CD4-positive, alpha-beta T cell treated with Interleukin-17A for 4 hours (primary cell): ENCODE data around the gene DNPEP.
"Not testable (repeated sequence)": the region's sequence is repeated elsewhere in the genome, so short reads cannot be mapped to it uniquely, and the experiment has no call there.

Source experiments
- DNase-seq: peaks from one replicate; pipeline ENCODE4 v3.0.0-alpha.2; 2020; ENCODE audit warnings: mixed read lengths

Gene DNPEP

DNA sequence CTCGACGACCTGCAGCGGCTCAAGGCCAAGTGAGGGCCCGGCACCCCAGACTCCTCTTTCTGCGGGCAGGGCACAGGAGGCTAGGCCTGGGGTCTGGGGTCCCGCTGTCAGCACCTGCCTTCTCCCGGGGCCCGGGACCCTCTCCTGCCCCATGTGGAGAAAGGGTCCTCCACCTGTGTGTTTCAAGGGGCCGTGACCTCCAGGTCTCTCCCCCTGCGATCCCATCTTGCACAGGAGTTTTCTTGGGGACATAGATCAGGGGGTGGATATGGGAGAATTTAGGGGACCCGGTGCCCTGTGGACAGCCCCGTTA lies 31.3 kb upstream of the DNPEP start:
- no peak for DNase-seq

DNA sequence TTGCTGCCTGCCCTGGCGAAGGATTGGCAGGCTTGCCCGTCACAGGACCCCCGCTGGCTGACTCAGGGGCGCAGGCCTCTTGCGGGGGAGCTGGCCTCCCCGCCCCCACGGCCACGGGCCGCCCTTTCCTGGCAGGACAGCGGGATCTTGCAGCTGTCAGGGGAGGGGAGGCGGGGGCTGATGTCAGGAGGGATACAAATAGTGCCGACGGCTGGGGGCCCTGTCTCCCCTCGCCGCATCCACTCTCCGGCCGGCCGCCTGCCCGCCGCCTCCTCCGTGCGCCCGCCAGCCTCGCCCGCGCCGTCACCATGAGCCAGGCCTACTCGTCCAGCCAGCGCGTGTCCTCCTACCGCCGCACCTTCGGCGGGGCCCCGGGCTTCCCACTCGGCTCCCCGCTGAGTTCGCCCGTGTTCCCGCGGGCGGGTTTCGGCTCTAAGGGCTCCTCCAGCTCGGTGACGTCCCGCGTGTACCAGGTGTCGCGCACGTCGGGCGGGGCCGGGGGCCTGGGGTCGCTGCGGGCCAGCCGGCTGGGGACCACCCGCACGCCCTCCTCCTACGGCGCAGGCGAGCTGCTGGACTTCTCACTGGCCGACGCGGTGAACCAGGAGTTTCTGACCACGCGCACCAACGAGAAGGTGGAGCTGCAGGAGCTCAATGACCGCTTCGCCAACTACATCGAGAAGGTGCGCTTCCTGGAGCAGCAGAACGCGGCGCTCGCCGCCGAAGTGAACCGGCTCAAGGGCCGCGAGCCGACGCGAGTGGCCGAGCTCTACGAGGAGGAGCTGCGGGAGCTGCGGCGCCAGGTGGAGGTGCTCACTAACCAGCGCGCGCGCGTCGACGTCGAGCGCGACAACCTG lies 30.7 kb upstream of the DNPEP start, which contains the start of gene DES:
Gene DES, plus strand, starts transcription at position 223 of the 857 bp plus-strand sequence. Its CDS starts 86 bp downstream, at position 309.
- no peak for DNase-seq

DNA sequence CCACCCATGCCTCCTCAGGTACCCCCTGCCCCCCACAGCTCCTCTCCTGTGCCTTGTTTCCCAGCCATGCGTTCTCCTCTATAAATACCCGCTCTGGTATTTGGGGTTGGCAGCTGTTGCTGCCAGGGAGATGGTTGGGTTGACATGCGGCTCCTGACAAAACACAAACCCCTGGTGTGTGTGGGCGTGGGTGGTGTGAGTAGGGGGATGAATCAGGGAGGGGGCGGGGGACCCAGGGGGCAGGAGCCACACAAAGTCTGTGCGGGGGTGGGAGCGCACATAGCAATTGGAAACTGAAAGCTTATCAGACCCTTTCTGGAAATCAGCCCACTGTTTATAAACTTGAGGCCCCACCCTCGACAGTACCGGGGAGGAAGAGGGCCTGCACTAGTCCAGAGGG lies 29.7 kb upstream of the DNPEP start:
- DNase-seq, result no peak

DNA sequence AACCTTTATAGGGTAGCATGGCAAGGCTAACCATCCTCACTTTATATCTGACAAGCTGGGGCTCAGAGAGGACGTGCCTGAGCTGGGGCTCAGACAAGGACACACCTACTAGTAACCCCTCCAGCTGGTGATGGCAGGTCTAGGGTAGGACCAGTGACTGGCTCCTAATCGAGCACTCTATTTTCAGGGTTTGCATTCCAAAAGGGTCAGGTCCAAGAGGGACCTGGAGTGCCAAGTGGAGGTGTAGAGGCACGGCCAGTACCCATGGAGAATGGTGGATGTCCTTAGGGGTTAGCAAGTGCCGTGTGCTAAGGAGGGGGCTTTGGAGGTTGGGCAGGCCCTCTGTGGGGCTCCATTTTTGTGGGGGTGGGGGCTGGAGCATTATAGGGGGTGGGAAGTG lies 29.2 kb upstream of the DNPEP start:
- no peak for DNase-seq

DNA sequence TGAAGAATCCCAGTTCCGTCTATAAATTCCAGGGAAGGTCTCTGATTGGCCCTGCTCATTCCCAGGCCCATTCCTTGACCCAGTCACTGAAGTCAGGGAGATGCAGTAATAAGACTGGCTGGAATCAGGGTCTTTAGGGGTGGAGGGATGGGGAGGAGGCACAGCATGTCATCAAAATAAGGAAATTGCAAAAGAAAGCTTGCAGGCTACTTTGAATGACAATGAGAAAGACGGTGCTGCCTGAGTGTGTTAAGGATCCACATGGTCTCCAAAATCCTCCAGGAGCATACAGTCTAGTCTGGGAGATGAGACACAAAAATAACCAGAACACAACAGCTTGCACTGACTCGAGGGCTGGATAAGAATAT lies 28.5 kb upstream of the DNPEP start:
- DNase-seq, result no peak

DNA sequence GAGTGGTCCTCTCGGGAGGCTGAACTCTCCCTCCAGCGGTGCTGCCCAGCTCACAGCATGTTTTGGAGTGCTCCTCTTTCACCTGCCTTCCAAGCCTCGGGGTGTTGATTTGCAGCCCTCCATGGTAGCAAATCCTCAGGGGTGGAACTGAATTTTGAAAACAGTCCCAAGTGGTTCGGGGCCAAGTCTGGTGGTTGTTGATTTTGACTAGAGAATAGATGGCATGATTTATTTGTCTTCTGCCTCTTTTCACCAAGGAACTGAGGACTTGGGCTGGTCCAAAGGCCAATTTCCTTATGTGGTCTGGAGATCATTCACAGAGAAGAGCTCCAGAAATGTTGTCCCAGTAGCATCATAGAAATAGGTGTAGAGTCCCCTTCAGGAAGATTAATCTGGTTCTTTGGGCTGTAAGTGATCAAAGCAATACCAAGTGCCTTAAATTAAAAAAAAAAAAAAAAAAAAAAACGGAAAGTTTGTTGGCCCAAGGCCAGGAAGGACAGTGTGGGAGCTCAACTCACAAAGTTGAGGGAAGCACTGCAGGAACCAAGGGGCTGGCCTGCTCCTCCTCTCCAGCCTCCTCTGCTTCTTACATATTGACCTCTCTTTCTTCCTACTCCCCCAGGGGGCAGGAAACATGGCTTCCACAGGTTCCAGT lies 28.0 kb upstream of the DNPEP start:
- no peak for DNase-seq

DNA sequence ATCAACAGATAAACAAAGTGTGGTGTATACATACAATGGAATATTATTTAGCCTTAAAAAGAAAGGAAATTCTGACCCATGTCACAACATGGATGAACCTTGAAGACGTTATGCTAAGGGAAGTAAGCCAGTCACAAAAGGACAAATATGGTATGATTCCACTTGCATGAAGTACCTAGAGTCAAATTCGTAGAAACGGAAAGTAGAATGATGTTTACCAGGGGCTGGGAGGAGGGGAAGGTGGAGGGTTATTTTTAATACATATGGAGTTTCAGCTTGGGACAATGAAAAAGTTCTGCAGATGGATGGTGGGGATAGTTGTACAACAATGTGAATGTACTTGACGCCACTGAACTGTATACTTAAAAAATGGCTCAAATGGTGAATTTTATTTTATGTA lies 27.1 kb upstream of the DNPEP start:
- no peak for DNase-seq

DNA sequence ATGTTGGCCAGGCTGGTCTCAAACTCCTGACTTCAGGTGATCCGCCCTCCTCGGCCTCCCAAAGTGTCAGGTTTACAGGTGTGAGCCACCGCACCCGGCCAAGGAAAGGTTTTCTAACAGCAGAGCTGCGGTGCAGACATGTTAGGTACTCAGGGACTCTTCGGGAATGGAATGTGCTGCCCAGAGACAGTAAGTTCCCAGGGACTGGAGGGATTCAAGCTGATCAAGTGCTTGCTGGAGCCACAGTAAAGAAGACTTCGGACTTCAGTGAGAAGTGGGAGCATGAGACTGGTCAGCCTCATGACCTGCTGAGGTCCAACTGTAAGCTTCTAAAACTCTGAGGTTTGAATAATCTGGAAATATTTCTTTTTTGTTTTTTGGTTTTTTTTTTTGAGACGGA lies 22.7 kb upstream of the DNPEP start:
- DNase-seq, result no peak

DNA sequence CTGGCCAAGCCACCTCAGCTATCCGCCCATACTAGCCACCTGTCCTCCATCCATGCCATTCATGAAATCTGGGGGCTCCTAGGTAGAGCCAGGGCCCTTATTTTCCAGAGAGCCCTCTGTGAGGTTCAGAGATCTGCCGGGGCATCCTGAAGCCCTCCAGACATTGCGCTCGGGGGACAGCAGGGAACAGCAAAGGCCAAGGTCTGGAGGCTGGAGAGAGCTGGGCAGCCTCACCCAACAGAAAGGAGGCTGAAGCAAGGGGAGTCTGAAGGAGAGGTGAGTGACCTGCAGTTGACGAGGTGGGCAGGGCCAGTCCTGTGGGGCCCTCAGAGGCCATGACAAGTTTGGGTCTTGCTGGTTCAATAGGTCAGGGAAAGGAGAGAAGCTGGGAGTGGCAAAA lies 21.9 kb upstream of the DNPEP start:
- DNase-seq, result no peak

DNA sequence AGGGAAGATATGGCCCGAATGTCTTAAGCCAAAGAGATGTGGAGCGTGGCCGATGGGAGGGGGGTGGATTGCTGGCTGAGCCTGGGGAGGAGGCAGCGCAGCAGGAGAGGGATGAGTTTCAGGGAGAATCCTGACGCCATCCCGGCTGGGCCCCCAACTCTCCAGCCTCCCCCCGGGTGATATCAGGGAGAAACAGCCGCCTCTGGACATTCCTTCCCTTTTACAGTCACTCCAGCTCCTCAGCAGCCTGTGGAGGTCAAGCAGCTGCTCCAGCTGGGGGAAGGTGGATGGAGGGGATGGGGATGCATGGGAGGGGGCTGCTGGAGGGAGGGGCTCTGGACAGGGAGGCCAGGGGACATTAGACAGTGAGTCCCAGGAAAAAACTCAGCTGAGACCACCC lies 20.9 kb upstream of the DNPEP start:
- DNase-seq, result no peak

DNA sequence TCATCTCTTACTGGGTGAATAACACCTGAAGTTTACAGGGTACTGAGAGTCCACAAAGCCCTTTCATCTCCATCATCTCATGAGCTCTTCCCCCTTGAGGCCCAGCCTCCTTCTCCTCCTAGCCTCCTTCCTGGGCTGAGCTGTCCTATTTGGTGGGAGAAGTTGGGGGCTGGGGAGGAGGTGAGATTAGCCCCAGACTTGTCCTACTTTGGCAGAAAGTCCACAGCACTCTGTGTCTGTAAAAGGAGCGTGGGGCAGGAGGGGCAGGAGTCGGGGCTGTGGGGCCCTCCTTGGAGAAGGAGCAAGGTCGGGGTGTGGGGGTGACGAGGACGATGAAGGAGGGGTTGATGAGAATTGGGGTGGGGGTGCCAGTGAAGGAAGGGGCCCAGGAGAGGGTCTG lies 20.5 kb upstream of the DNPEP start:
- DNase-seq, result no peak

DNA sequence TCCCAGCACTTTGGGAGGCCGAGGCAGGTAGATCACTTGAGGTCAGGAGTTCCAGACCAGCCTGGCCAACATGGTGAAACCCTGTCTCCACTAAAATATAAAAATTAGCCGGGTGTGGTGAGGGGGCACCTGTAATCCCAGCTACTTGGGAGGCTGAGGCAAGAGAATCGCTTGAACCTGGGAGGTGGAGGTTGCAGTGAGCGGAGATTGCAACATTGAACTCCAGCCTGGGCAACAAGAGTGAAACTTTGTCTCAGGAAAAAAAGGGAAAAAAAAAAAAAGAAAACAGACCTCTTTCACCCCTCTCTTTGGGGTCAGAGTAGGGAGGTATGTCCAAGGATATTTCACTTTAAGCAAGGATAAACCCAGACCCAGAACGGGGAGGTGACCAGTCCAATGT lies 19.6 kb upstream of the DNPEP start:
- DNase-seq, result not testable (repeated sequence)

DNA sequence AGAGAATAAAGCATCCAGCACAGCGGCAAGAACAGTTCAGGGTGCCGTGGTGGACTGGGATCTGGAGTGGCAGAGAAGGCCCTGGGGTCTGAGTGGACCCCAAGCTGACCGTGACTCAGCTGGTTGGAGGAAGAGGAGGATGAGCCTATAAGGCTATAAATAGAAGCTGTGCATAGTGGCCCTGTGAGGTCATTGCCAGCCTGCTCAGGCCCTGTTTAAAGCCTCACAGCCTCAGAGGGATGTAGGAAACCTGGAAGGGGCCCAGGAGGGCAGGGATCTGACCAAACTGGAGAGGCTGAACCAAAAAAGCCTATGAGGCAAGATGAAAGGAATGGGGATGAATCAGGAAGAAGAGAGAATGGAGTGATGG lies 19.1 kb upstream of the DNPEP start:
- no peak for DNase-seq

DNA sequence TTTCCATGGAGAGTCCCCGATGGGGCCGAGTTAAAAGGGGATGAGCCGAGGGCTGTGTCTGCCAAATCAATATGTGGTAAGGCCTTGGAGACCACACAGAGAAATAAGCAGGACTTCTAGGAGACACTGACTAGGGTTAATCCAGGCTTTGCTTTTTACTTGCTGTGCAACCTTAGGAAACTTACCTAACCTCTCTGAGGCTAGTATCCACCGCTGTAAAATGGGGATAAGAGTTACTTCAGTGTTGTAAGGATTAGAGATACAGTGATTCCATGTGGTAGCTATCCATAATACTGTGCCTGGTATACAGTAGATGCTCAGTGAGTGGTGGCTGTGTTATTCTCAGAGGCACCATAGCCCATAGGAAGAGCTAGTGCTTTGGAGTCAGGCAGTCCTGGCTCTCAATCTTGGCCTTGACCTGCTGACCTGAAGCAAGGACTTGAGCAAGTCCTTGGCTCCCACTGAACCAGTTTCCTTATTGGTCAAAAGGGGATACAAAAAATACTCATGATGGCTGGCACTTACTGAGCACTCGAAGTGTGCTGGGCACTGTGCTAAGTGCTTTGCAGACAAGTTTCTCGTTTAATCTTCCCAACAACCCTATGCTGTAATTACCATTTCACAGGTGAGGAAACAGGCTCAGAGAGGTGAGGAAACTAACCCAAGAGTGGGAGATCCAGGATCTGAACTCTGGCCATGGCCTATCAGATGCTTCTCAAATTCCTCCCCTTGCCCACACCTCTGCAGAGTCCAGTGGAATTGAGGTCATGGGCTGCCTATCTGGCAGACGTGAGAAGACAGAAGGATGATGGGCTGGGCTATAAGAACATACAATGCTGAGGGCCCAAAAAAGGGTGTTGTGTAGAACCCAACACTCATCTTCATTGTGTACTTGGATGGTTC lies 18.5 kb upstream of the DNPEP start:
- no peak for DNase-seq

DNA sequence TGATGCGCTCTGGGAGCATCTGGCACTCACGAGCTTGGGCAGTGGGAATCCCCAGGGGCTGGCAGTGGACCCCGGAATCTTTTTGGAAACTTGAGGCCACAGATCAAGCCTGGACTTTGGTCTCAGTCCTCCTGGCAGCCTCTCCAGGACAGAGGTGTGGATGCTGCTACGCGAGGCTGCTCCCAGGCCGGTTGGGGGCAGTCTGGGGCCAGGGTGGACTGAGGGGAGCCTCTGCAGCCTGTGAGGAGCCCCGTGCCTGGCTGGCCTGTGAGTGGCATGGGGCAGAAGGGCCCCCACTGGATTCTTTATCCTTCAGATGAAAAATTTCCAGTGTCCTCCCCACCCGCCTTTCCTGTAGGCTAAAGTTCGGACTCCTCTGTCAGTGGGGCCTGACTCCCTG lies 17.7 kb upstream of the DNPEP start:
- no peak for DNase-seq

DNA sequence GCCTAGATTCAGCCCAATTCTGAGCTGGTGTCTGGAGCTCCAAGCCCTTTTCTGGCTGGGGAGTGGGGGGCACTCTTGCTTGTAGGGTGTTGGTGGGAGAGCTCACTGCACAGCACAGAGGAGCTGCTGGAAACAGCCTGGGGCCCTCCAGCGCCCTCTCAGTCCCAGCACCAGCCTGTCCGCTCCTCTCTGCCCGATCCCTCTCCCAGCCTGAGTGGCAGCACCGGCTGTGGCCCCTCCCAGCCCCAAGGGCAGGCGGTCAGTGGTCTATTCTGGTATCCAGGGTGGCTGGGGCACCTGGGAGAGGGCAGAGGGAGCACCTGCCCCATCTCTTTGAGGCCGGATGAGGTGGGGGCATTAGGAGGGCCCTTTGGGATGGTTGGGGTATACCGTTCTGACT lies 17.2 kb upstream of the DNPEP start:
- DNase-seq, result no peak

DNA sequence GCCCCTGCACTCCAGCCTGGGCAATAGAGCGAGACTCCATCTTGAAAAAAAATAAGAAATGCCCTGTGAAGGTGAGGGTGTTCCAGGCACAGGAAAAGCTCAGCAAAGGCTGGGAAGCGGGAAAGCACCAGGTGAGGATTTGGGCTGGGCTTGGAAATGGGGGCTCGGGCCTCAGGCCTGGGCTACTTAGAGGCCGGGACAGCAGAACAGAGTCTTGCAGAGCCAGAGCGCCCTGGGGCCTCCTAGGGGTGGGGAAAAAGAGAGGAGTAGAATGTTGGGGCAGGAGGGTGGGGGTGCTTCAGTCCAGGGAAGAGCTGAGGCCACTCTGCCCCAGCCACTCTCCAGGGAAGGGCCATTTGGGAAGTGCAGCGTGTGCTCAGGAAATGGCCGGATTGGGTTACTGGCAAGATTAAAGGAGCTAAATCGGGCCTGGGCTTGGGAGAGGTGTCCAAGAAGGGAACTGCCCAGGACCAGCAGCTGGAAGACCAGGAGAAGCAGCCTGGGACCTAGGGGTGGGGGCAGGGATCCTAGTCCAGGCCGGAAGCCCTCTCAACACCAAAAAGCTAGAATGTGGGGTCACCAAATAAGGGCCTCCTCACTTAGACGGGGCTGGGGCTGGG lies 16.7 kb upstream of the DNPEP start:
- DNase-seq, result no peak

DNA sequence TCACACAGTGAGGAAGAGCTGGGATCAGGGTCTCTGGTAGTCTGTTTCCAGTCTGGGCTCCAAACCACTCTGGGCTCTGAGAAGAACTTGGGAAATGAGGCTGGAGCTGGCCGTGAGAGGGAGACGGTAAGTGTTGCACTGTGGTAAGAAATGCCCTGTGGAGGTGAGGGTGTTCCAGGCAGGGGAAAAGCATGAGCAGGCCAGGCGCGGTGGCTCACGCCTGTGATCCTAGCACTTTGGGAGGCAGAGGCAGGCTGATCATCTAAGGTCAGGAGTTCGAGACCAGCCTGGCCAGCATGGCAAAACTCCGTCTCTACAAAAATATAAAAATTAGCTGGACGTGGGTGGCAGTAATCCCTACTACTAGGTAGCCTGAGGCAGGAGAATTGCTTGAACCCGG lies 16.1 kb upstream of the DNPEP start:
- DNase-seq, result no peak

DNA sequence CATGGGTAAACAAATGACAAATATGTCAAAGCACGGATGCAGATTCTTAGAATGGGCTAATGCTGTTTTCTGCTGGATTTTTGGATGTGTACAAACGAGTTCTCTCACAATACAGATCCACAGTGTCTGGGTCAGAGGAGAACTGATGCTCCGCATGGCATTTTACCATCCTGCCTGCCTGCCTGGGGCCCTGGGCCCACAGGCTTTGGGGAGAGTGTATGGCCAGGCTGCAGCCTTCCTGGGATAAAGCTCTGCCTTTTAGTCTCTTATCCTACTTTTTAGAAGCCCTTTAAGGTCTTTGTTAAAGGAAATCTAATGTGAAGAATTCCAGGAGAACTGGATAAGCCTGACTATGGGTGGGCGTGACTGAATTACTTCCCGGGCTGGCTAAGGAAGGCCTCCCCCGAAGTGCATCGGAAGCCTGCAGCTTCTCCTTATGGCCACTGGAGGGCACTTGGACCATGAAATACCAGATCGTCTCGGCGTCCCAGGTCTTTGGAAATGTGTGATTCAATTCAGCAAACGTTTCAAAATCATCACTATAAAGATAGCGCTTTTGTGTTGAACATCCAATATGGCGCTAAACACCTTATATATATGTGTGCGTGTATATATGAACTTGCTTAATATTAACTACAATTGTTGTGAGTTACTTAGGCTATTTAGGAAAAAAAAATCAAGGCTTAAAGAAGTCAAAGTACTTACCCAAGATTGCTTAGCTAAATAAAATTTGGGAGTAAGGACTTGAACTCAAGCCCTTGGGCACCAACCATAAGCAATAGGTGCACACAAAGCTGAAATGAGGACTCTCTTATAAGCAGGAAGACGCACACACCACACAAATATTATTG lies 15.2 kb upstream of the DNPEP start:
- peak; percentile 69 for DNase-seq

DNA sequence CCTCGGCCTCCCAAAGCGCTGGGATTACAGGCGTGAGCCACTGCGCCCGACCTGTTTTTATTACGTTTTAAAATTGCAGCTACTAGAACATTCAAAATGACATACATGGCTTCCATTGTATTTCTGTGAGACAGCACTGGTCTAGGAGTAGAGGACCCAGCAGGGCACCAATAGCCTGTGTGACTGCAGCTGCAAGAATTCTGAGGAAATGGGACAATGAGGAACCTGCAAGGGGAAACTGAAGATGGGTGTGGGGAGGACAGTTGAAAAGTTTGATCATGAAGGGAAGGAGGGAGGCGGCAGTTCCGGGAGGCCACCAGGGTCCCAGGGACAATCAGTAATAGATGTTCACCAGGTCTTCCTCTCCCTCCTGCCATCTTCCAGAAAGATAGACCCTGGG lies 13.9 kb upstream of the DNPEP start:
- no peak for DNase-seq

DNA sequence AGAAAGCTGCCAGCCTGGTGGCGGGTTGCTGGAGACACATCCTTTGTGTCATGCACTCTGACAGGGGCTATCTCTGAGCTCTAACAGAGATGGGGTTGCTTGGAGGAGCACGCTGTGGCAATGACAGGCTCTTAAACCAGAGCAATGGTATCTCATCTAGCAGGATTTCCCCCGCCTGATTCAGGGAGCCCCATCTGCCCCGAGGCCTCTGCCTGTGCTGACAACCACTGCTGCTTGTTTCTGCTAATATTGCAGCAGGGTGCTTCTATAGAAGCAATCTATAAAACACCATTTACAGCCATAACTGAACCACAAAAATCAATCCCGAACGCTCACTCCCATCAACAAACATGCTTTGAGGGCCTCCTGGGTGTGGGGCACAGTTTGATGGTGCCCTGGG lies 12.8 kb upstream of the DNPEP start:
- DNase-seq, result no peak

DNA sequence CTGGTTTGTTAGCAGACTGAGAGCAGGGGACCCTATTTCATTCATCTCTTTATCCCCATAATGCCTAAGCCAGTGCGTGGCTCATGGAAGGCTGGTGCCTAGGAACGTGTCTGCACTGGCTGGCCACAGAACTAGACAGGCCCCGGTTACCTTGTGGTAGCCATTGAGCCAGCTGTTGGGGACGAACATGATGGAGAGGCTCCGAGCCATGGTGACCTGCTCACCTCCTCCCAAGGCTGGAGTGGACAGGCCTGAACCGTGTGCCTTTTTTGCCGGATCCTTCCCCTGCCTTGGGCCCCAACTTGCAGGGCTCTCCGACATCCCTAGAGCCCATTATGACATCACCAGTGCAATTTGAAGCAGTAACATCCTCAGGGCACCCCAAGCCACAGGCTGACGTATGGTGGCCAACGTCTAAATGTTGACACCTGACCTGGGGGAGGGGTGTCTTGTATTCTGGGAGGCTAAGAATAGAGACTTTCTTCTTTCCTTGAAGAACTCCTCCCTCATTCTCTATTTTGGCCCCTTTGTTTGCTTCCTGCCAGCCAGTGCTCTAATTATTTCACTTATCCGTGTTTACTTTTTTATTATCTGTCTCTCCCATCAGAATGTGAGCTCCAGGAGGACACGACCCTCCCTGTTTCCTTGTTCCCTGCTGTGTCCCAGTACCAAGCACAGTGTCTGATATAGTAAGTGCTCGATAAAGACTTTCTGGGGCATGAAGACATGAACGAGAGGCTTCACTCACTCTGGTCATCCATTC lies 12.2 kb upstream of the DNPEP start:
- no peak for DNase-seq
